ENCODE measurements around the gene CCDC158.

The CCDC158 gene

DNA sequence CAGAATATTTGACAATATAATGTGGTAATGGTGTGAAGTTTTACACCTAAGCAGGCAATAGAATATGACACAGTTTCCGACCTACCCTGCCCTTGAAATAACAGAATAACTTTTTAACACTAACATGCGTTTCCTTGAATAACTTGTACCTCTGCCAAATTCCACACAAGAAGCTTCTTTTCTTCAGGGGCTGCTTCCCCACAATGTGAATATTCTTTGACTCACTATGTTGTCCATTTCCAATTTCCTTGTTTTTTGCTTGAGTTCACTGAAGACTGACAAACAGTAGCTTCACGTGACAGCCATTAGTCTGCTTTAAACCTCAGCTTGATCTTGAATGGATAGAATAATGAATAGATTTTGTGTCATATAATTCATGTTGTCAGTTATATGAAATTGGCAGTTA lies 28.4 kb upstream of the CCDC158 start:
- H3K4me3 ChIP-seq (replicated peaks; ENCODE audit: low read depth, low read length), result no peak overlapping the region
- TF ChIP-seq, protein P1, sequence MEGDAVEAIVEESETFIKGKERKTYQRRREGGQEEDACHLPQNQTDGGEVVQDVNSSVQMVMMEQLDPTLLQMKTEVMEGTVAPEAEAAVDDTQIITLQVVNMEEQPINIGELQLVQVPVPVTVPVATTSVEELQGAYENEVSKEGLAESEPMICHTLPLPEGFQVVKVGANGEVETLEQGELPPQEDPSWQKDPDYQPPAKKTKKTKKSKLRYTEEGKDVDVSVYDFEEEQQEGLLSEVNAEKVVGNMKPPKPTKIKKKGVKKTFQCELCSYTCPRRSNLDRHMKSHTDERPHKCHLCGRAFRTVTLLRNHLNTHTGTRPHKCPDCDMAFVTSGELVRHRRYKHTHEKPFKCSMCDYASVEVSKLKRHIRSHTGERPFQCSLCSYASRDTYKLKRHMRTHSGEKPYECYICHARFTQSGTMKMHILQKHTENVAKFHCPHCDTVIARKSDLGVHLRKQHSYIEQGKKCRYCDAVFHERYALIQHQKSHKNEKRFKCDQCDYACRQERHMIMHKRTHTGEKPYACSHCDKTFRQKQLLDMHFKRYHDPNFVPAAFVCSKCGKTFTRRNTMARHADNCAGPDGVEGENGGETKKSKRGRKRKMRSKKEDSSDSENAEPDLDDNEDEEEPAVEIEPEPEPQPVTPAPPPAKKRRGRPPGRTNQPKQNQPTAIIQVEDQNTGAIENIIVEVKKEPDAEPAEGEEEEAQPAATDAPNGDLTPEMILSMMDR (IDR thresholded peaks at IDR 0.05; ENCODE audit: insufficient read depth, low read length, poor library complexity, severe bottlenecking), result no peak
- DNase-seq (ENCODE audit: extremely low read depth, insufficient read length), result no peak
- H3K36me3 ChIP-seq (ENCODE audit: control insufficient read depth, insufficient read depth, low read length), result no peaks in the 10 kb centered on the region
- H3K27me3 ChIP-seq (replicated peaks; ENCODE audit: control insufficient read depth, insufficient read depth, low read length), result no peaks in the 10 kb centered on the region; the same call in 1 of the 2 replicates

DNA sequence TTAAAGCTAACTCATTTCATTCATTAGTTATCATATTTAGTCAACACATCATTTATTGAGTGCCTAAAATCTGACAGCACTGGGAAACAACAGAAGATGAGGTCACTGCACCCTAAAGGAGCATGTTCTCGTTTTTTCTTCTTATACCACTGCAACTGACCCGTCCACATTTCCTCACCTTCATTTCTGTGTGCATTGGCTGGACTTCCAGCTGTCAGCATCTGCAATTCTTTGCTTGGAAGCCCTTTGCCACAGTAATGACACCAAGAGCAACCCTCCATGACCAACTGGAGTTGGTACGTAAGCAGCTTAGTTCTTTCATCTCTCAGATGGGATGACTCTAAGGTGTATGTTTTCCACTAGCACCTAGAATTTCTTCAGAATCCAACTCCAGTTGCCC lies 27.3 kb upstream of the CCDC158 start:
- DNase-seq (ENCODE audit: extremely low read depth, insufficient read length), result no peak
- Histone ChIP-seq H3K36me3 (ENCODE audit: control insufficient read depth, insufficient read depth, low read length) (no peaks in the 10 kb centered on the region), H3K27me3 (replicated peaks; ENCODE audit: control insufficient read depth, insufficient read depth, low read length) (peaks cover 2% of the 10 kb centered on the region; the same call in 1 of the 2 replicates), H3K4me3 (replicated peaks; ENCODE audit: low read depth, low read length) (no peak overlapping the region)
- TF ChIP-seq, protein P1 (IDR thresholded peaks at IDR 0.05; ENCODE audit: insufficient read depth, low read length, poor library complexity, severe bottlenecking), result no peak

- no peaks in the 10 kb centered on the region for H3K36me3 ChIP-seq (ENCODE audit: control insufficient read depth, insufficient read depth, low read length)
- H3K4me3 ChIP-seq (replicated peaks; ENCODE audit: low read depth, low read length), result no peak overlapping the region
- peaks cover 2% of the 10 kb centered on the region; the same call in 1 of the 2 replicates for H3K27me3 ChIP-seq (replicated peaks; ENCODE audit: control insufficient read depth, insufficient read depth, low read length)
- TF ChIP-seq, protein P1 (IDR thresholded peaks at IDR 0.05; ENCODE audit: insufficient read depth, low read length, poor library complexity, severe bottlenecking), result no peak
- no peak for DNase-seq (ENCODE audit: extremely low read depth, insufficient read length)
These were observed 26.5 kb upstream of the CCDC158 start for GRCh38 chr4:76447393-76447851.

GRCh38 chr4:76445911-76446310 lies 25.0 kb upstream of the CCDC158 start:
- Histone ChIP-seq H3K27me3 (replicated peaks; ENCODE audit: control insufficient read depth, insufficient read depth, low read length) (peaks cover 2% of the 10 kb centered on the region; the same call in 1 of the 2 replicates), H3K4me3 (replicated peaks; ENCODE audit: low read depth, low read length) (no peak overlapping the region), H3K36me3 (ENCODE audit: control insufficient read depth, insufficient read depth, low read length) (no peaks in the 10 kb centered on the region)
- DNase-seq (ENCODE audit: extremely low read depth, insufficient read length), result no peak
- TF ChIP-seq, protein P1 (IDR thresholded peaks at IDR 0.05; ENCODE audit: insufficient read depth, low read length, poor library complexity, severe bottlenecking), result no peak

DNA sequence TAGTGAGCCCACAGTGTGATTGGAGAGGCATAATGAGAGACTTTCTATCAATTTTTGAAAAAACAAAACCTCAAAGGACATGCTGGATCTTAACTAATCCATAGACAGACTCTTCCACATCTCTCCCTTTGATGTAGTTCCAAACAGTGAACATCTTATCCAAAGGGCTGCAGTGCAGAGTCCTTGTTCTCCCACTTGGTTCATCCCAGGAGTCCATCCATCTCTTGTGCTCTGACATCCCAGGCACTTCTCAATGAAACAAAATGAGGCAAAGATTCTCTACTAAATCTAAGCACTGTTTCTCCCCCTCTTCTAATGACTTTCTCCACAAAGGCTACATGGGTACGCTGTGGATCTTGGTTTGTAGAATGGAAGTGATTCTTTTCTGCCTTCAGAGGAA lies 22.4 kb upstream of the CCDC158 start:
- Histone ChIP-seq H3K36me3 (ENCODE audit: control insufficient read depth, insufficient read depth, low read length) (no peaks in the 10 kb centered on the region), H3K27me3 (replicated peaks; ENCODE audit: control insufficient read depth, insufficient read depth, low read length) (peaks cover 2% of the 10 kb centered on the region; the same call in 1 of the 2 replicates), H3K4me3 (replicated peaks; ENCODE audit: low read depth, low read length) (no peak overlapping the region)
- TF ChIP-seq, protein P1 (IDR thresholded peaks at IDR 0.05; ENCODE audit: insufficient read depth, low read length, poor library complexity, severe bottlenecking), result no peak
- DNase-seq (ENCODE audit: extremely low read depth, insufficient read length), result no peak

DNA sequence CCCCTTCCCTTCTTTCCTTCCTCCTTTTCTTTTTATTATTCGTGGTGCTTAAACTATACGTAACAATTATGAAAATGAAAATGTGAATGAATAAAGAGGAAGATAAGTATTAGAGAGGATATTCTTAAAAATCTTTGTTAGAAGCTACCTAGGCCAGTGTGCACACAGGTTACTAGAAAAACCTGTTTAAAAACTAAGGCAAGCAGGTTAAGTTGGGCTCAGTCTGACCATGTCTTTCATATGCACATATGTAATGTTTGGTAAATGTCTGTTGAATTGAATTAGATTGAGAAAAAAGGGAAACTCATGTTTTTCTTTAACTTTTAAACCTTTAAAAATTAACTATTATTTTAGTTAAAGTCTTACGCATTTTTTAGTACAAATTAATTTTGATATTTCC lies 21.9 kb upstream of the CCDC158 start:
- H3K36me3 ChIP-seq (ENCODE audit: control insufficient read depth, insufficient read depth, low read length), result no peaks in the 10 kb centered on the region
- H3K4me3 ChIP-seq (replicated peaks; ENCODE audit: low read depth, low read length), result no peak overlapping the region
- H3K27me3 ChIP-seq (replicated peaks; ENCODE audit: control insufficient read depth, insufficient read depth, low read length), result peaks cover 2% of the 10 kb centered on the region; the same call in 1 of the 2 replicates
- no peak for DNase-seq (ENCODE audit: extremely low read depth, insufficient read length)
- TF ChIP-seq, protein P1 (IDR thresholded peaks at IDR 0.05; ENCODE audit: insufficient read depth, low read length, poor library complexity, severe bottlenecking), result no peak
